Cortex of kidney (tissue), 1 donor: ENCODE results near the gene STRADB.
A peak's percentile ranks its signal among the peaks of the same experiment; 100 is the strongest.
"Not testable (repeated sequence)": the region's sequence is repeated elsewhere in the genome, so short reads cannot be mapped to it uniquely, and the experiment has no call there.

Experiments
- DNase-seq: peaks from one replicate; lab custom pipeline; 2025; lab: John Stamatoyannopoulos, UW

Gene STRADB, protein sequence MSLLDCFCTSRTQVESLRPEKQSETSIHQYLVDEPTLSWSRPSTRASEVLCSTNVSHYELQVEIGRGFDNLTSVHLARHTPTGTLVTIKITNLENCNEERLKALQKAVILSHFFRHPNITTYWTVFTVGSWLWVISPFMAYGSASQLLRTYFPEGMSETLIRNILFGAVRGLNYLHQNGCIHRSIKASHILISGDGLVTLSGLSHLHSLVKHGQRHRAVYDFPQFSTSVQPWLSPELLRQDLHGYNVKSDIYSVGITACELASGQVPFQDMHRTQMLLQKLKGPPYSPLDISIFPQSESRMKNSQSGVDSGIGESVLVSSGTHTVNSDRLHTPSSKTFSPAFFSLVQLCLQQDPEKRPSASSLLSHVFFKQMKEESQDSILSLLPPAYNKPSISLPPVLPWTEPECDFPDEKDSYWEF

DNA sequence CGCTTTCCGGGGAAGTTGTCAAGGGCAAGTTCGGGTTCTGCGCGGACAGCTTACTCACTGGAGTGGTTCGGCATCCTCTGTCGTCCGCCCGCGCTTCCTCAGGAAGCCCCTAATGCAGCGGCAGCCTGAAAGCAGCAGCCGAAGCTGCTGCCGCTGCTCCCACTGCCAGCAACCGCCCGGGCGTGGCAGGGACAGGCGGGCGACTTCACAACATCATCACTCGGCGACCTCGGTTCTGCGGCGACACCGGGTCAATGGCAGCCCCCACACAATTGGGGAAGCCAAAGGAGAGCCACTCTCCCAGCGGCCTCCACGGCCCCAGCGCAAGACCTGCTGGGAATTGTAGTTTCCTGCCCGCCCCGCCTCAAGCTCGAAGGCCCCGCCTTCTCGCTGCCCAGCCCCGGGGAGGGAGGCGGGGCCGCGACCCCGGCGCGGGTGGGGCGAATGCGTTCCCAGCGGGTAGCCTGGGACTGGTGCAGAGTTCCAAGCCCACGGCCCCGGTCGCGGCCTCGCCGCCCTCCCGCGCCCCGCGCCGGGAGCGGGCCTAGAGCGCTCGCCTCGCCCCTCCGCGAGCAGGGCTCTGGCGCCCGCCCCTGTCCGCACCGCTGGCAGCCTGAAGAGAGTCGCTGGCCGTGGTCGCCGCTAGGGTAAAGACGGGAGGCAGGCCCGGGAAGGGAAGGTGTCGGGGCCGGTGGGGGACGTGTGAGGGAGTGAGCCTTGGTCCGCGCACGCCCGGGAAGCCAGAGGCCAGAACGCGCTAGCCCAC, at the start of gene STRADB, which contains the start of gene TRAK2:
Gene STRADB, plus strand, starts transcription at position 449 of the 766 bp plus-strand sequence. CDS start 3,101 bp downstream, outside the sequence.
Gene TRAK2, minus strand, starts transcription at position 167 of the 766 bp plus-strand sequence. CDS start 30,951 bp downstream, outside the sequence.
- peak; percentile 46 for DNase-seq

DNA sequence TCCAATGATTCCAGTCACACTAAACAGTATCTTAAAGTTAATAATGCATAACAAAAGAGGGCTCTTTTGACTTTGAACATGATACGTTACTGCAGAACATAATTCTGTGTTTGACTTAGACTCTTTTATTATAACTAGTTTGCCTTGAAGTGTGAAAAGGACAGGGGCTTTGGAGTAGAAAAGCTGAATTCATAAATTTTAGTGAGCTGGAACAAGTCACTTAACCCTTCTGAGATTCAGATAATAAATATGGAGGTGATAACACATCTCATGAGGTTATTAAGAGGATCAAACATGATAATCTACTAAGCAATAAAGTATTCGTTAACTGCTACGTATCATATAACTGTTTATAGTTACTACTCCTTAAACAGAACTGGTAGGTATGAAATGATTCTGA, 49.7 kb upstream of the STRADB start:
- no peak for DNase-seq

DNA sequence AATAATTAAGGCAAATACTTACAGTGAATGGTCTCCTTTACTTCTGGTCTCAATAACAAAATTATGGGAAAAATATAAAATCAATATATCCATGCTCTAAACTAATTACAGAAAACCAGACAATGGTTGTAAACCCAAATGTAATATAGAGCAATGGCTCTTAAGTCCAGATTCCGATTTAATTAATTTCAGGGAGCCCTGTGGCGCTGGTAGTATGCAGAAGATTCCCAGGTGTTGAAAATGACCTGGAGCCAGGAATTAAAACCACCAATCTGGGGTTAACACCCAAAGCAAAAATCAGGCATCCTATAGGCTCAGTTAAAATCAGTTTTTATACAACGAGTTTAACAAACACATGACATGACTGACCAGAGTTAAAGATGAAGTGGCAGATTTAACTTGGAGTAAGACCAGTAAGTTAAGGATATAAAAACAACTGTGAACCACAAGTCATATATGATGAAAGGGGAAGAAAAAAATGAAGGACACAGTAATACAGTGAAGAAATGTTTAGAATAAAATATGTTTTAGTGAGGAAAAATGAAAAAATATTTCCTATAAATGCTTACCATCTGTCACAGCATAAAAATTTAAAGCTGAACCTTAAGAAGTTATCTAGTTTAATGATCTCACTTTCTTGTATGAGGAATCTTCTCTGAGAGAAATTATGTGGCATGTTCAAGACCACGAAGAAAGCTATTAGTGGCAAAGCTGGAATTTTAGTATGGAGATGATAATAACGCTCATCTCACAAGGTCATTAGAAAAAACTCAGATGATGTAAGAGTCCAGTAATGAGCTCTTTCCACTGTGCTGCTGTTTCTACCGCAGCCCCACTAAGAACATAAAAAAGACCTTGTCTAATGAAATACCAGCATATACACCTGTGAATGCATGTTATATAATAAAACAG, 48.6 kb upstream of the STRADB start:
- no peak for DNase-seq

DNA sequence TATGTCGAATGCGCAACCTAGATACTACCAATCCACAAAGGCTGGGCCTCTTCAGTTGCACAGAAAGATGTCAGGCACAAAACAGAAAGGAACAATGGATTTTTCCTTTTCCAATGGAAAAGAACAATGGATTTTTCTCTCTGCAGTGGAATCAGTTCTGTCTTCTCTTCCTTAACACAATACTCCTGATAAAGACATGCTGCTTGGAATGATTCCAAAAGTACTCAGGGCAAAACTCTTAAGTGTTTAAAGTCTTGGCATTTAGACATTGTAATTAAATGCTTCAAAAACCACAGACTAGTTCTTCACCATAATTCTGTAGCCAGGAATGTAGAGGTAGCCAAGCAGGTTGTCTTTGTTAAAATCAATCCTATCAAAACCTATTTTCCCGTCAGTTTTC, 47.7 kb upstream of the STRADB start:
- DNase-seq, result no peak

DNA sequence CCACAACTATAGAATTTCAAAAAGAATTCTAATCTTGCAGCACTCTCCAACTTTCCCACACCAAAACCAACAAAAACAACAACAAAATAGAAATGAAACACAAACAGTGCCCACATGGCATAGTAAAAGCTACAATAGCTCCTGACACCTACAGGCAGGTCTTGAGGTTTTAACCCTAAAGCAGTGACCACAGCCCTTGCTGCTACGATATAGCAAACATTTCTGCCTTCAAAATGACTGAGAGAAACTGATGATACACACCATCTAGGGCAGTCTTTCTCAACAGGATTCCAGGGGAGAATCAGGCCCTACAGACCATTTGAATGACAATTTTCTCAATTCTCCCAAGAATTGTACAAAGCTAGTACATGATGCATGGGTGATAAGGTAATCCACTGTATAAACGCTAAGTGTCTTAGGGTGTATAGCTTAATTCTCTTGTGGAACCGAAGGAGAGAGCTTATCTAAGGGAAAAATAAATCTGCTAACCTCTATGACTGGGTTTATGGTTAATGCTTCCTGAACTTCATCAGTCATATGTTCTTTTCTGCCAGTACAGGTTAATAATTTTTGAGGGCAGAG, 46.8 kb upstream of the STRADB start:
- DNase-seq, result no peak

DNA sequence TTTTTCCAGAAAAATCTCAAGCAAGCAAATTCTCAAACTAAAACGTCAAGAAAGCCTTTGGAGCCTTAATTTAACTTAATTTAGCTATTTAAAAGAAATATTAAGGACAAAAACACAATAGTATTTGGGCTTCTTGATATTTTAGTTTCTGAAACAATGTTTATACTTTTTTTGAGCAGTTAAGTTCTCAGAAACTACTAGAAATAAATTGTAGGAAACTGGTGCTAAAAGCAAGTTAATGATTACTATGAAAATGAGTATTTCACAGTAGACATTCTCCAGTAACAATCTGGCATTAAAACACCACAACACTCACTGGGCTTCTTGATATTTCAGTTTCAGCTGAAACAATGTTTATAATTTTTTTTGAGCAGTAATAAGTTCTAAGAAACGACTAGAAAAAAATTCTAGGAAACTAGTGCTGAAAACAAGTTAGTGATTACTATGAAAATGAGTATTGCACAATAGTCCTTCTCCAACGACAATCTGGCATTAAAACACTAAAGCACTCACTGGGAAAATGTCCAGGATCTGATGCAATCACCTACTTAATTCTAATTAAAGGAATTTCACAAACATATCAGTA, 45.4 kb upstream of the STRADB start:
- no peak for DNase-seq

DNA sequence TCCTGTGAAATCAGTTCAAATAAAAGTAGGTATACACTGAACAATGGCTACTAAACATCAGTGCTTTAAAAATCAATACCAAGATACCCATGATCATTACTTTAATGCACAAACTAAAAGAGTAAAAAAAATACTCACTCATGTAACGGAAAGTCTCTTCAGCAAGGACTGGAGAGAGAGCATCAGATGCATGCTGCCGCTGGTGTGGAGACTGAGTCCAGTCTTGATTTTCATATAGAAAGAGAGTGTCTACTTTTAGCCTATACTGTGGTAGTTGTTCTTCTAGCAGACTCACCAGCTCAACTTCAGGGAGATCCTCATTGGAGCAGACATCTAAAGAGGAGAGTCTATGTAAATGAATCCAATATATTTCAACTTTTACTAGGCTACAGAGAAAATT, 44.3 kb upstream of the STRADB start:
- no peak for DNase-seq

DNA sequence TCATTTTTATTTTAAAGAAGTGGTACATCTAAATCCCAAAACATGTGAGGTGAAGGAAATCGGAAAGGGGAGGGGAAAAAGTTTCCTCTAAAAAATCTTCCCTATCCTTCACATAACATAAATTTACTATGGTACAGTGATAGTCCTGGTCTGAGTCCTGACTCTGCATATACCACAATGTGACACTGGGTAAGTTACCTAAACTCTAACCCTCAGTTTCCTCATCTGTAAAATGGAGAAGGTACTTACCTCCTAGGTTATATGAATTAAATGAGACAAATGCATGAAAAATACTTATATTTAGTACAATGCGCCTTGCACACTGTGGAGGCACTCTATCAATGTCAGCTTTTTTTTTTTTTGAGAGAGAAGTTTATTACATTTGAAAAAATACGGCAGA, 42.6 kb upstream of the STRADB start:
- no peak for DNase-seq

DNA sequence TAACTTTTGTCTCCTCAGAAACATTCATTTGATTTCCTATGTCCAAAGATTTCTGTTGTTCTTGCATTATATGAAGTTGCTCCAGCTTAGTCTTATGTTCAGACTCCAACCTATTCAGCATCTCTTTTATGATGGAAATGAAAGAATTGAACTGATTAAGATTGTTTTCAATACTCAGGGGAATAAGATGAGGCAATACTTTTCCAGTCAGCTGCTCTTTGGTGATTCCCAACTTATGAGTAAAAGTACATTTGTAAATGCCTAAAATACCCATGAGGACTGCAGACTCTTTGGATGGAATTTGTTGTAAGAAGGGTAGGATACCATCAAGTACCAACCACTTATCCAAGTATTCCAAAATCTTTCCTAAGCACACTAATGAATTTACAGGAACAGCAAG, 40.1 kb upstream of the STRADB start:
- DNase-seq, result no peak

DNA sequence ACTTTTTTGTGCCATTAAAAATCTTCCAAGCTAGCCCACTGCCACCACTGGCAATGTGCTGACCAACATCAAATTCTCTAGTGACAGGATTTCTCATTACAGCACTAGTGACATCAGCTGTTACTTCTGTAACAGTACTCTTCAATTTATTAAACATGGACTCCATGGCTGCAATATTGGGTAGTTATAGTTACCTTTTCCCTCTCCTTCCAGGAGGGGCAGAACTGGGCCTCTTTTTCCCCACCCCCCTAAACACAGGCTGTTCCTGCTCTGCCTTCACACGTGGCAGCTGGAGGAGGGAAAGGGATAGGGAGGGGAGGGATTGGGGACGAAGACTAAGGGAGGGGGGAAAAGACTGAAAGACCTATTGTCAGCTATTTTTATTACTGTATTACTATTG, 38.4 kb upstream of the STRADB start:
- DNase-seq, result no peak

DNA sequence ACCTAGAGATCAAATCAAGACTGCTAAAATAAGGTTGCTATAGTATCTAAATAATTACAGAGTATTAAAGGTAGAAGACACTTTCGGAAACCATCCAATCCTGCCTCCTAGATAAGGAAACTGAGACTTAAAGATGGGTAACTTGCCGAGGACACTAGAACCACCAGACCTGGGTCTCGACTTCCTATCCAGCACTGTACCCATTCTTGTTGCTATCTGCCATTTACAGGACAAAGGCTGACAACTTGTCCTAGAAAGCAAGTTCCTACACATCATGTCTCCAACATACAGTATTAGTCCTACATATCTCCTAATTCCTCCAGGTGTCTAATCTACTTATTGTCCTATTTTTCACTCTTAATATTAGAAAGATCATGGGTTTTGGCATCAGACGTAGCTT, 38.0 kb upstream of the STRADB start:
- DNase-seq, result no peak

DNA sequence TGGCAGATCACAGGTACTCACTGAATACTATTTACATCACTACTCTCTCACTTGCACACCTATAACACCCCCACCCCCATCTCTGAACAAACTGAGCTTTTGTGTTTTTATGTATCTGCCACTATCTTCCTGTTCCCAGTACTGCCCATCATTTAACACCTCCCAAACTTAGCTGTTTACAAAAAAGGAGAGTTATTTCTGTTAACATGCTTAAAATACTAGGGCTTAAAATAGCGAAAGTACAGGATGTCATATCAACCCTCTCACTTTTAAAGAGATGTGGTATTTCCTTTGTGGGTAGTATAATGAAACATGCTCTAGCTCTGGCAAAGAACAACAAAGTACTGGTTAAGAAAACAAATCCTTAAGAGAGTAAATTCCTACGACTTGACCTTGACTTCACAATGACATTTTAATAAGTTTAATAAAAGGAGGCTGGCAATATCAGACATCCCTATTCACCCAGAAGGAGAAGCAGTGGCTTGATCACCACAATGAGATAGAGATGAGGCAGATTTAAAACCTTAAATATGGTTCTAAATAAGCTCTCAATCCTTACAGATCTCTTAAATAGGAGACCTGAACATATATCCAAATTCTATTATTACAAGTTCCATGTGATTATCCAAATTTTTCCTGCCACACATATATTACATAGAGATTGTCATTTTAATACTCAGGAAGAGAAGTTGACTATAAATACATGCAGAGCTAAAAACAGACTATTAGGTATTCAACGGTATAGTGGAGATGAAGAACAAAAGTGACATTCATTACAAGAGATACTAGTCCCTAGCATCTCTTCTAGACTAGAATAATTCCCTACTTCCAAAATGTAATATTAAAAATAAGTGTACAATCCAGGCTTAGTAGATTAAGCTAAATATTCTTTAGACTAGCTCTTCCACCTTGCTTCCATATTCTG, 37.2 kb upstream of the STRADB start:
- DNase-seq, result no peak

DNA sequence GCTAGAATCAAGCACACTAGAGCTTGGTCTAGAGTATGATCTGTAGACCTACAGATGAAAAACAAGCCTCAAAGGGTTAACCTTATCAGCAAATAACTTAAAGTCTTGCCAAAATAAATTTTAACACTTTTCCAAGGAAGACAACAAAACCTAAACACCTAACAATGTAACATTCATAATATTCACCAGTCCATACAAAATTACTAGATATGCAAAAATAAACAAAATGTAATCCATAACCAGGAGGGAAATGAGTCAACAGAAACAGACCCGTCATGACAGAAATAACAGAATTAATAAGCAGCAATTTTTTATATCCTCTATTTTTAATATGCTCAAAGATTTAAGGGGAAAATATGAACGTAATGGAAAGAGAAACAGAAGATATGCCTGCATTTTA, 36.4 kb upstream of the STRADB start:
- DNase-seq, result no peak

DNA sequence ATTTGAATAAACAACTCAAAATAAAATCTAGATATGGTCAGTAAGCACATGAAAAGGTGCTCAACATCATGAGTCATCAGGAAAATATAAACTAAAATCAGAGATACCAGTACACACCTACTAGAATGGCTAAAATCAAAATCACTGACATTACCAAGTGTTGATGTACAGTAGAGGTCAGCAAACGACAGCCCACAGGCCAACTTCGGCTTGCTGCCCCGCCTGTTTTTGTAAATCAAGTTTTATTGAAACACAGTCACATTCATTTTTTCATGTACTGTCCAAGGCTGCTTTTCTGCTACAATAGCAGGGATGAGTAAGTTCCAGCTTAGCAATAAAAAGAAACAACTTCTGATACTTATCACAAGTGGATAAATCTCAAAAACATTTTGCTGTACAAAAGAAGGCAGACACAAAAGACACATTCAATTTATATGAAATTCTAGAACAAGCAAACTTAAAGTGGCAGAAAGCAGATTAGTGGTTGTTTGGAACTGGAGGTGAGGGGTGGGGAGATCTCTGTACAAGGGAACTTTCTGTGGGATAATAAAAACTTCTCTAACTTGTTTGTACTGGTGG, 32.4 kb upstream of the STRADB start:
- no peak for DNase-seq

DNA sequence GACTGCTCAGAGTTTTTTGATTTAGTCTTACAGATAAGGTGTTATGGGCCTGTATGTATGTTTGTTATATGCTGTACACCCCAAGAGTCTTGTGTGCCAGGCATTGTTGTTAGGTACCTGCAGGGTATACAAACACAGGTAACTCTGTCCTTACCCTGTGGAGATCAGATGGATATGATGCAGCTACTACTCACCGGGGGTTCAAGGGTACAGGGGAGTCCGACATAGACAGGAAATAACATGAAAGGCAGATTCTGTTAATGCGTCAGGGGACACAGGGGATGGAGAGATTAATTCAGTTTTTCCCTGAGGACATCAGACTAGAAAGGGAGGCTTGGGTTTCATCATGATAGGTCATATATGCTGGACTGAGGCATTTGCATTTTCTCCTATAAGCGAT, 31.6 kb upstream of the STRADB start:
- no peak for DNase-seq

DNA sequence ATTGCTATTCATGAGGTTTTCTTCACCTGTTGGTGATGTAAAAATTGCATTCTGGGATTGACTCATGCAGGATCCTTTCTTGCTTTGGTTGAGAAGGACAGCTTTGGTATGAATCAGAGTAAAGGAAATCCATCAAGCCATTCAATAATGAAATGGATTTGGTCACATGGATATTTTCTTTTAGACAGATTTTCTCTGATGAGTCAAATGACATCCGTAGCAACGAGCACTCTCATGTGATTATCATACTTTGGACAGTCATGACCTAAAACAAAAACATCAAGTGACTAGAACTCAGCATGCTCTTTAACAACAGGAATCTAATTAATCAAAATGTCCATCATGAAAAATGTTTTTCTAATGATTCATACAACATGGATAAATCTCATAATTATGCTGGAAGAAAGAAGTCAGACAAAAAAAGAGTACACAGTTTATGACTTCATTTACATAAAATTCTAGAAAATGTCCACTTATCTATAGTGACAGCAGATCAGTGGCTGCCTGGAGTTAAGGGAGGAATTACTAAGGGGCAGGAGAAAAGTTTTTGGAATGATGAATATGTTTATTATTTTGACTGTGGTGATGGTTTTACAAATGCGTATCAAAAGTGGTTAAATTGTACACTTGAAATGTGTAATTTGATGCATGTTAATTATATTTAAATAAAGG, 31.0 kb upstream of the STRADB start:
- DNase-seq, result no peak

DNA sequence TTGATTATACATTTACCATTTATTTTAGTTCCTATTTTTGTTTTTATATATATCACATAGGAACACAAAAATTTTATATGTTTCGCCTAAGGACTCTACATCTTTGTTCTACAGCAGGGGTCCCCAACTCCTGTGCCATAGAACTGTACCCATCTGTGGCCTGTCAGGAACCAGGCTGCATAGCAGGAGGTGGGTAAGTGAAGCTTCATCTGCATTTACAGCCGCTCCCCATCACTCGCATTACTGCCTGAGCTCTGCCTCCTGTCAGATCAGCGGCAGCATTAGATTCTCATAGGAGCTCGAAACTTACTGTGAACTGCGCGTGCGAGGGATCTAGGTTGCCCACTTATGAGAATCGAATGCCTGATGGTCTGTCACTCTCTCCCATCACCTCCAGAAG, 25.6 kb upstream of the STRADB start:
- DNase-seq, result no peak

DNA sequence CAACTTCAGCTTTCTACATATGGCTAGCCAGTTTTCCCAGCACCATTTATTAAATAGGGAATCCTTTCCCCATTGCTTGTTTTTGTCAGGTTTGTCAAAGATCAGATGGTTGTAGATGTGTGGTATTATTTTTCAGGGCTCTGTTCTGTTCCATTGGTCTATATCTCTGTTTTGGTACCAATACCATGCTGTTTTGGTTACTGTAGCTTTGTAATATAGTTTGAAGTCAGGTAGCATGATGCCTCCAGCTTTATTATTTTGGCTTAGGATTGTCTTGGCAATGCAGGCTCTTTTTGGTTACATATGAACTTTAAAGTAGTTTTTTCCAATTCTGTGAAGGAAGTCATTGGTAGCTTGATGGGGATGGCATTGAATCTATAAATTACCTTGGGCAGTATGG, 23.2 kb upstream of the STRADB start:
- not testable (repeated sequence) for DNase-seq

DNA sequence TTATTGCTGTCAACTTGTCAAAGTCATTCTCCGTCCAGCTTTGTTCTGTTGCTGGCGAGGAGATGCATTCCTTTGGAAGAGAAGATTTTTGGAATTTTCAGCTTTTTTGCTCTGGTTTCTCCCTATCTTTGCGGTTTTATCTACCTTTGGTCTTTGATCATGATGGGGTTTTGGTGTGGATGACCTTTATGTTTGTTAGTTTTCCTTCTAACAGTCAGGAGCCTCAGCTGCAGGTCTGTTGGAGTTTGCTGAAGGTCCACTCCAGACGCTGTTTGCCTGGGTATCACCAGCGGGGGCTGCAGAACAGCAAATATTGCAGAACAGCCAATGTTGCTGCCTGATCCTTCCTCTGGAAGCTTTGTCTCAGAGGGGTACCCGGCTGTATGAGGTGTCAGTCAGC, 21.7 kb upstream of the STRADB start:
- not testable (repeated sequence) for DNase-seq
